GM12891 (cell line): Measurements from ENCODE around the gene RCOR1.

ENCODE experiments used
- POLR2A ChIP-seq: IDR thresholded peaks from 2 replicates; pipeline ENCODE4 v1.6.1; 2011; ENCODE audit warnings: low read depth, low read length, control low read depth
- POLR2AphosphoS5 ChIP-seq: IDR thresholded peaks from 2 replicates; pipeline ENCODE4 v1.6.1; 2011; ENCODE audit warnings: low read depth, low read length, control low read depth
- TAF1 ChIP-seq: IDR thresholded peaks from 2 replicates; pipeline ENCODE4 v1.6.1; 2011; ENCODE audit warnings: low read depth, low read length, control low read depth

DNA sequence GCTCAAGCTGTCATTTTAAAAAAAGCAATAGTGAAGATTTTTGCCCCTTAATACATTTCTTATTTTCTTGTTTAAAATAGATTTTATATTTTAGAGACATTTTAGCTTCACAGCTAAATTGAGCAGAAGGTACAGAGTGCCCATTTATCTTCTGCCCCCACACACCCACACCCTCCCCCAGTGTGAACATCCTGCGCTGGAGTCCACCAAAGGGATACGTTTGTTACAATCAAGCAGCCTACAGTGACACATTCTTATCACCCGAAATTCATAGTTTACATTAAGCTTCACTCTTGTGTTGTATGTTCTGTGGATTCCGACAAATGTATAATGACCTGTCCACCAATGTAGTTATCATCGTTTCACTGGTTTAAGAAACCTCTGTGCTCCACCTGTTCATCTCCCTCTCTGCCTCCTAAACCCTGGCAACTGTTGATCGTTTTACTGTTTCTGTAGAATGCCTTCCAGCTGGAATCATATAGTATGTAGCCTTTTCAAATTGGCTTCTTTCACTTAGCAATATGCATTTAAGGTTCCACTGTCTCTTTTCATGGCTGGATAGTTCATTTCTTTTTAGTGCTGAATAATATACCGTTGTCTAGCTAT, 93.8 kb downstream of the RCOR1 start:
- TF ChIP-seq TAF1 (no peak), POLR2AphosphoS5 (no peak), POLR2A (no peak)
